NCI-H526 treated with DMSO at 0.1 percent for 48 hours (cell line): ENCODE data around the gene MRPS11.
A peak's percentile ranks its signal among the peaks of the same experiment; 100 is the strongest.
"Not testable (repeated sequence)": the region's sequence is repeated elsewhere in the genome, so short reads cannot be mapped to it uniquely, and the experiment has no call there.

Experiments used
- DNase-seq: peaks from one replicate; lab custom pipeline; 2025; lab: John Stamatoyannopoulos, UW

The MRPS11 gene

GRCh38 chr15:88454867-88455810 is 12.4 kb upstream of the MRPS11 start:
- DNase-seq = no peak

GRCh38 chr15:88456733-88457132 is 10.8 kb upstream of the MRPS11 start:
- DNase-seq = no peak

GRCh38 chr15:88463870-88464532 is 3.5 kb upstream of the MRPS11 start:
- no peak for DNase-seq

- no peak for DNase-seq
Measured at GRCh38 chr15:88465633-88466224, 1.8 kb upstream of the MRPS11 start.

GRCh38 chr15:88467935-88468528 is 524 bp downstream of the MRPS11 start:
- no peak for DNase-seq

GRCh38 chr15:88468721-88469120 is 1.2 kb downstream of the MRPS11 start:
- DNase-seq = not testable (repeated sequence)

- no peak for DNase-seq
Measured at GRCh38 chr15:88469321-88469720, 1.8 kb downstream of the MRPS11 start.

GRCh38 chr15:88470625-88471372 is 3.3 kb downstream of the MRPS11 start:
- no peak for DNase-seq

GRCh38 chr15:88472225-88472624 is 4.7 kb downstream of the MRPS11 start:
- no peak for DNase-seq

- DNase-seq = not testable (repeated sequence)
Measured at GRCh38 chr15:88473661-88474293, 6.3 kb downstream of the MRPS11 start.

- DNase-seq = peak; percentile 13
Measured at GRCh38 chr15:88476635-88477060, 9.1 kb downstream of the MRPS11 start.

- no peak for DNase-seq
Measured at GRCh38 chr15:88477126-88477525, 9.6 kb downstream of the MRPS11 start.

GRCh38 chr15:88477904-88478303 is 10.4 kb downstream of the MRPS11 start:
- DNase-seq = no peak

GRCh38 chr15:88479169-88479568 is 11.7 kb downstream of the MRPS11 start:
- no peak for DNase-seq

GRCh38 chr15:88480981-88481380 is 13.5 kb downstream of the MRPS11 start:
- no peak for DNase-seq

GRCh38 chr15:88482263-88482662 is 14.8 kb downstream of the MRPS11 start:
- no peak for DNase-seq

GRCh38 chr15:88484682-88485331 is 17.3 kb downstream of the MRPS11 start:
- peak; percentile 47 for DNase-seq

- DNase-seq = no peak
Measured at GRCh38 chr15:88487178-88487795, 19.8 kb downstream of the MRPS11 start.

- DNase-seq = no peak
Measured at GRCh38 chr15:88487796-88488523, 20.5 kb downstream of the MRPS11 start.
